VCaP (cell line): ENCODE measurements around the gene SNX3.

ENCODE experiments used
- H3K27ac ChIP-seq: fragments of 450-650 bp; 2 replicates; pipeline ENCODE4 v1.5.1; 2017
- TF ChIP-seq, protein P1 (sequence below): fragments of 450-650 bp; conservative IDR thresholded peaks from 2 replicates; pipeline ENCODE4 v1.5.1; 2017; ENCODE audit warnings: mild to moderate bottlenecking, moderate library complexity

Gene SNX3

DNA sequence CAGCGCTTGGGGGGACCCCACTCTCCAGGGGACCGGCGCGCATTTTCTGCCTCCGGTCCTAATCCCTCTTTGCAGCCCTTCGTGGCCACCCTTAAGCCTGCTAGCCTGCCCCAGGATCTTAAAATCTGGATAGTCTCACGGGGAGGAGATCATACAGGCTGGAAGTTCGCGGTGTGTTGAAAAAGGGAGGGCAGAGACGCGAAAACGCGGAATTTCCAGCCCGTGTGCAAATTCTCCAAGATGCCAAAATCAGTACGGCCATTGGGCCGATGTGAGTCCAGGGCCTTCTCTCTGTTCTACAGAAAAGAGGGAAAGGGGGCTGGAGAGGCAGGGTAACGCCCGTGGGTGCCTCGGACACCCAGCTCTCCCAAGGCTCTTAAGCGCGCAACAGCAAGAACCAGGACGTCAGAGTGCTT, 85.7 kb downstream of the SNX3 start:
- TF ChIP-seq, protein P1, sequence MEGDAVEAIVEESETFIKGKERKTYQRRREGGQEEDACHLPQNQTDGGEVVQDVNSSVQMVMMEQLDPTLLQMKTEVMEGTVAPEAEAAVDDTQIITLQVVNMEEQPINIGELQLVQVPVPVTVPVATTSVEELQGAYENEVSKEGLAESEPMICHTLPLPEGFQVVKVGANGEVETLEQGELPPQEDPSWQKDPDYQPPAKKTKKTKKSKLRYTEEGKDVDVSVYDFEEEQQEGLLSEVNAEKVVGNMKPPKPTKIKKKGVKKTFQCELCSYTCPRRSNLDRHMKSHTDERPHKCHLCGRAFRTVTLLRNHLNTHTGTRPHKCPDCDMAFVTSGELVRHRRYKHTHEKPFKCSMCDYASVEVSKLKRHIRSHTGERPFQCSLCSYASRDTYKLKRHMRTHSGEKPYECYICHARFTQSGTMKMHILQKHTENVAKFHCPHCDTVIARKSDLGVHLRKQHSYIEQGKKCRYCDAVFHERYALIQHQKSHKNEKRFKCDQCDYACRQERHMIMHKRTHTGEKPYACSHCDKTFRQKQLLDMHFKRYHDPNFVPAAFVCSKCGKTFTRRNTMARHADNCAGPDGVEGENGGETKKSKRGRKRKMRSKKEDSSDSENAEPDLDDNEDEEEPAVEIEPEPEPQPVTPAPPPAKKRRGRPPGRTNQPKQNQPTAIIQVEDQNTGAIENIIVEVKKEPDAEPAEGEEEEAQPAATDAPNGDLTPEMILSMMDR = no peak
- H3K27ac ChIP-seq = no peak overlapping the region

DNA sequence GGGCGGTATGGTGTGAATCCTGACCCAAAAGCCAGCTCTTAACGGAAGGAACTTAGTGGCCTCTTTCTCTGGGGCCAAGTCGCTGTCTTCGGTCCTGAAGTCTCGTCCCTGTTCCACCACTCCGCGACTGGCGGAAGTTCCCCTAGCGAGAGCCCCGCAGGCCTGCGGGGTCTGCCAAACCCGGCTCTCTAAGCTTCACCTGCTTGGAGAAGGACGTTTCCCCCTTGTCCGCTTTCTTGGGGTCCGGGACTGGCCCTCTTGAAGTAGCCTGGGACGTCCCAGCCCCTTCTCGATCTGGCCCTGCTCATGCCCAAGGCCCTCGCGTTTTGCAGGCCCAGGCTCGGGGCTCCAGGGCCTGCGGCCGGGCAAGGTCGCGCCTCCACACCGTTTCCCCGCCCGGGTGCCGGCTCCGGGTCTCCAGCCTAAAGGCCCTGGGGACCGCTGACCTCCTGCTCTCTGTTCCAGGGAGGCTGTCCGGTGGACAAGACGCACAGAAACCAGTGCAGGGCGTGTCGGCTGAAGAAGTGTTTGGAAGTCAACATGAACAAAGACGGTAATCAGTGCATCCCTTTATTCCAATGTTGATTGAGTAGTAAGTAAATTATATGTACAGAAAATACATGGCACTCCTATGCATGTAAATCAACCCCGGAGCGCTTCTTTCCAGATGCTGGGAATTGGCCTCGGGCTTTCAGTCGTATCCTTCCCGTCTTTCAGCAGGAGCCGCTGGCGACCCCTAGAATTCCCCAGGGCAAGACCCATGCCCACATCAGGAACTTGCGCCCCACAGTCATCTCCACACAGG, 86.3 kb downstream of the SNX3 start:
- TF ChIP-seq, protein P1 = no peak
- H3K27ac ChIP-seq = no peak overlapping the region

DNA sequence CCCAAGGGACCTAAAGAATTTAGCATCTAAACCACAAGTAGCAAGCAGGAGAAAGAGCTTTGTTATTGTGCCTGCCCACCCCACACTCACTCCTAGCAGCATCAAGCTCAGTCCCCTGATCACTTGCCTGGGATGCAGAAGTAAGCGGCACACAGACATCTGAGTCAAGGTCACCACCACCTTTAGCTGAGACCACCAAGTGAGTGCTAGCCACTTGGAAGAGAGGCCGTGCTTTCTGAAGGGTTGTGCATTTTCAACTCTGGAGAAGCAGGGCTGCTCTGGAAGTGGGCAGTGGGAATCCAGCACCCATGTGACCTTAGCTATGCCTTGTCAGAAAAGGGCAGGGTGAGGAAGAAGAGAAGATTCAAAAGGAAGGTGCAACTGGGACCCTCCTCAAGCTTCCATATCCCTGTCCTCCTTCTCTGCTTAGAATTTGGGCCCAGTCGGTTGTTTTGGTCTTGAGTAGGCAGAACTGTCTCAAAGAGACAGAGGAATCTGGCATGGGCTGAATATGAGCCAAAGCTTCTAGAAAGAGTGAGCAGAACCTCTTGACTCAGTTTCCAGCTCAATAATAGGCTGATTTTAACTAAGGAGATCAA, 88.8 kb downstream of the SNX3 start:
- TF ChIP-seq, protein P1 = no peak
- H3K27ac ChIP-seq = no peak overlapping the region

DNA sequence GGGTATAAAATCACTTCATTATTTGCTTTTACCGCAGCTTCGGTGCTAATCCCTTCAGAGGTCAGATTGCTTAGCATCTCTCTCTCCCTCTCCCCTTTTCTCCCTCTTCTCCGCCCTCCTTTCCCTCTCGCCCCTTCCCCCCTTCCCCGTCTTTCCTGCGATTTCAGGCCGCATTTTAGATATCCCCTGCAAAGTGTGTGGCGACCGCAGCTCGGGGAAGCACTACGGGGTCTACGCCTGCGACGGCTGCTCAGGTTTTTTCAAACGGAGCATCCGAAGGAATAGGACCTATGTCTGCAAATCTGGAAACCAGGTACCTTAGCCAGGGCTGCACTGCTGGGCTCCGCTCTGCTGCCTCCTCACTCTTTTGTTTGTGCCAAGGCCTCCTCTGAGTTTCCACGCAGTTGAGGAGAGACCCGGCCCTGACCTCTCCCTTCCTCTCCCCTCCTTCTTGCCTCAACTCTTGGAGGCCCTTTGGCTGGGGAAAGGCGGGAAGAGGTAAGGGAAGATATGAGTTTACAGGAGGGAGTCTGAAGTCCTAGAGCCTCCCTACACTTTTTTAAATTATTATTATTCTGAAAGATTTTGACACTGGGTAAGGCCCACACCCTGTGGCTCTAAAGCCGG, 89.4 kb downstream of the SNX3 start:
- H3K27ac ChIP-seq = no peak overlapping the region
- TF ChIP-seq, protein P1 = no peak

DNA sequence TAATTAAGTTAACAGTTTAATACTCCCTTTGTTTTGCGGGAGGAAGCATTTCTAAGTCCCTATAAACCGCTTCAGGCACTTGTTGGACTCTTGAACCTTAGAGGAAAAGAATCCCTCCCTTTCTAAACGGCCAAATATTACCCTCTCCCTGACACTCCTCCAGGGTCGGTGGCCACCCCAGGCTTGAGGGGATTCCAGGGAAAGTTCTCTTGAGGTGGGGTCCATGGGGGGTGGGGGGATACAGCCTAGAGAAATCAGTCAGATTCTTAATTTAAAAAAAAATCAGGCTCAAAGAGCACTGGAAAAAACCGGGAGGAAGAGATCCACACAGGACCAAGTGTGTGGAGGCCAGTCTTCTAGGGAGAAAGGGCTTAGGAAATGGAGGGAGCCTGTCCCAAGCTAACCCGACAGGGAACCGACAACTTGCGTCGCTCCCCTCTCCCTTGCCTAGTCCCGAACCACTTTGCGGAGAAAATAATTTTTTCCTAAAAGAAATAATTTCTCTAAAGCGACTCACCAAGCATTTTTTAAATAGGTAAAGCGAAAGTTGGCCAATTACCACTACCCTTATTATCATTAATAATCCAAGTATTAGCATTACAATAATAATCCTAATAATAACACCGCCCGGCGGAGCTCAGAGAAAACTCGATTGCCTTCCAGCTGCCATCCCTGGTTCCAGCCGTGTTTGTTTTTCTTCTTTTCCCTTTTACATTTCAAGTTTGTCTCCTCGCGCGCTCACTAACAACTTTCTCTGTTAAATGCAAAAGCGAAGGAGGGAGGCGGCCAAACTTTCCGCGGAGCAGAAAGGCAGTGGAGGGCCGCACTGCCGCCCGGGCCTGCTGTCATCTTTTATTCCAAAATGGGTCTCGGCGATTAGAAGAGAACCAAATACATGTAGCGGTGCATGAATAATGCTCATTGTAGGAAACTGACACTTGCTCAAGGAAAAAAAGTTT, 90.2 kb downstream of the SNX3 start:
- TF ChIP-seq, protein P1 = no peak
- no peak overlapping the region for H3K27ac ChIP-seq

DNA sequence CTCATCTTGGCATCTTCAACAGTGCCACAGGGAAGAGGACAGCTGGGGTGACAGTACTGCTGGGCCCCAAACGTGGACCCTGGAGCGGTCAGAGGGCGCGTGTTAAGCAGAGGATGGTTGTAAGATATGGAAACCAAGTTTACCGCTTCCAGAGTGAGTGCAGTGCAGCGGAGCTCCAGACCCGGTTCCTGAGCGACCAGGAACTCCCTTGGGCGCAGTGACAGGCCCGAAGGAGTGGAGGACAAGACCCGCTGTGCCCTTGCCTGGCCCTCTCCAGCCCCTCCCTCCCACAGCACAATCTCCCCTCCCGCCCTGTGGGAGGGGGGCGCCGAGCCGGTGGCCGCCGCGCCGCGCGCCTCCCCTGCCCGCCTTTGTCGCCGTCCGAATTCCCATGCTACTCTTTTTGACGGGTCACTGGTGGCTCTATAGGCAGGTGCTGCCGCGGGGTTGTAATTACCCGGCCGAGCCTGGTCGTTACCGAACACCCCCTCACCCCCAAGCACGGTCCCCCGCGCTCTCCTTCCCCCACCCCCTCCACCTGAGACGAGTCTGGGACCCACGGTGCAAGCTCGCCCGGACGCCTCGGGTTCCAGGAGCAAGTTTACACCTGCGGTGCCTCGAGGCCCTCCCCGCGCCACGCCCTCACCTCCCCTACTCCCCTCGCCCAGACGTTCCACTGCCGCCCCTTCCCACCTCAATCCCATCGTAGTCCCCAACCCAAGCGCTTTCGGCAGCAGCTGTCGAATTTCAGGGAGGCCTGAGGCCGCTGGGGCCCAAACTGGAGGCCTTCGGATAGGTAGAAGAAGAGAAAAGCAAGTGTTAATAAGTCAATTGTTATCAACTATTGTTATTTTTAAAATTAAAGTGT, 91.1 kb downstream of the SNX3 start:
- H3K27ac ChIP-seq = no peak overlapping the region
- TF ChIP-seq, protein P1 = no peak
